Epithelial cell of esophagus (primary cell): Measurements from ENCODE around the gene OTULINL.

Experiments used
- DNase-seq: peaks from one replicate; pipeline ENCODE4 v3.0.0; 2010; ENCODE audit warnings: low read depth
- H3K4me3 ChIP-seq: 2 replicates; pipeline ENCODE4 v1.5.1; 2011; ENCODE audit warnings: mild to moderate bottlenecking, low read length, control low read depth
- CTCF ChIP-seq: IDR thresholded peaks from 2 replicates; pipeline ENCODE4 v1.5.1; 2011; ENCODE audit warnings: low read depth, mild to moderate bottlenecking, low read length, control low read depth, inconsistent platforms; ENCODE audit not compliant: insufficient read depth; ENCODE audit errors: missing control alignments

The OTULINL gene

GRCh38 chr5:14597080-14597479, 15.5 kb downstream of the OTULINL start:
- no peak for DNase-seq
- TF ChIP-seq CTCF: no peak

DNA sequence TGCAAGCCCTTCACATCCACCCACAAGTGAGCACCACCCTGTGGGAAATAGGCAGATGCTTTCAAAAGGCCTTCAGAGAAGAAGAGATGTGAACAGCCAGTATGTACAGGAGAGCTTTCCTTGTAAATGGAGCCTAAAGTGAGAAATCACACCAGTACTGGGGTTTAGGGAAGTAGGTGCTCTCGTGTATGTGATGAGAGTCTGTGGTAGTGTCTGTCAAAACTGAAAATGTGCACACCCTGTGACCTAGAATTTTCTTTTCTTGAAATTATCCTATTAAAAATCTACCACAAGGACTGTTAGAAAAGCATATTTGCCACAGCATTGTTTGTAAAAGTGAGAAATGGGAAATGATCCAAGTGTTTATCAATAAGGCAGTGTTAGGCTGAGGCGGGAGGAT, 16.6 kb downstream of the OTULINL start:
- DNase-seq: no peak
- H3K4me3 ChIP-seq: no peak overlapping the region
- TF ChIP-seq CTCF: no peak

More at GRCh38 chr5:14597080-14597479, 15.5 kb downstream of the OTULINL start:
- H3K4me3 ChIP-seq: no peak overlapping the region

GRCh38 chr5:14599476-14600127, 18.0 kb downstream of the OTULINL start:
- no peak overlapping the region for H3K4me3 ChIP-seq
- TF ChIP-seq CTCF: no peak
- DNase-seq: no peak

DNA sequence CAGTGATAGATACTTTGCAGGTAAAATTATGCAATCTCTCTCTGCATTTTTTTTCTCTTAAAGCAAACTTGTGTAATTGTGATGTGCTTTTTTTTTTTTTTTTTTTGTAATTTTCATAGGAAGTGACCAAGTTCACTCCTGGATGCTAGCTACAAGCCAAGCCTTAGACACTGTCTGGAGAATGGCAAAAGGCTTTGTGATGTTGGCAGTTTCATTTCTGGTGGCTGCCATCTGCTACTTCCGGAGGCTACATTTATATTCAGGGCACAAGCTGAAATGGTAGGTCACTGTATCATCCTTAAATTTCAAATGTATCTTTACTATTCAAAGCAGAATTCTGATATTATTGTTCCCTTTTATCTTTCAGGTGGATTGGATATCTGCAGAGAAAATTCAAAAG, 19.3 kb downstream of the OTULINL start:
- DNase-seq: no peak
- H3K4me3 ChIP-seq: no peak overlapping the region
- no peak for TF ChIP-seq CTCF

GRCh38 chr5:14603141-14603540, 21.5 kb downstream of the OTULINL start:
- no peak for TF ChIP-seq CTCF
- H3K4me3 ChIP-seq: no peak overlapping the region
- DNase-seq: no peak

GRCh38 chr5:14607104-14607503, 25.5 kb downstream of the OTULINL start:
- no peak overlapping the region for H3K4me3 ChIP-seq
- TF ChIP-seq CTCF: no peak
- no peak for DNase-seq

GRCh38 chr5:14608169-14608568, 26.6 kb downstream of the OTULINL start:
- DNase-seq: no peak
- H3K4me3 ChIP-seq: no peak overlapping the region
- TF ChIP-seq CTCF: no peak
